ENCODE measurements around the gene KTI12. TPM values are rescaled to one million over a fixed set of nuclear protein-coding genes. Genes with fewer than 3 reads are reported as not detected.
"Not testable (repeated sequence)": the region's sequence is repeated elsewhere in the genome, so short reads cannot be mapped to it uniquely, and the experiment has no call there.

The KTI12 gene
- total RNA-seq, 1 experiment from 2014 or later: 17.1 TPM

DNA sequence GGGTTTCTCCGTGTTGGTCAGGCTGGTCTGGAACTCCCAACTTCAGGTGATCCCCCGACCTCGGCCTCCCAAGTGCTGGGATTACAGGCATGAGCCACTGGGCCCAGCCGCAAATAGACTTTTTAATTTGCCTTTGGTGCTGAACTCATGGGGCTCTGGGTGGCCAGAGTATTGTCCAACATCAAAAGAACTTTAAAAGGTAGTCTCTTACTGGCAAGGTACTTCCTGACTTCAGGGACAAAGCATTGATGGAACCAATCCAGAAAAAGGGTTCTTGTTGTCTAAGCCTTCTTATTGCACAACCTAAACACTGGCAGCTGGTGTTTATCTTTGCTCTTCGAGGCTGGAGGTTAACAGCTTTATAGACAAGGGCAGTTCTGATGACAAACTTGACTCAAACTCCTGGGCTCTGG is 3.8 kb upstream of the KTI12 start:
- POLR2A ChIA-PET (ENCODE audit: low non-redundant PET): no interaction called here

DNA sequence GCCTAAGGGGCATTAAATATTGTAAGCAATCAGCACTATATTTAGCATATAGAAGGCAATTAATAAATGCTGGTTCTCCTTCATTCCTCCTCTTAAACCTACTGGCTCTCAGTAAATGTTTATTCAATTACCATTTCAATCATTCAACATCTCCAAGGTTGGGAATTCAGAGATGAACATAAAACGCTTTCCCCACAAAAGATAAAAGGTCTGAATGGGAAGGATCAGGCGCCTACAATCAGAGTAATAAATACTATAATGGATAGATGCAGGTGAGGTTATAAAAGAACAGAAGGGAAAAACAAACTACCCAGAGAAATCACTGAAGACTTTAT is 407 bp upstream of the KTI12 start:
- ChIA-PET POLR2A (ENCODE audit: low non-redundant PET) (no interaction called here), CTCF (no interaction called here)
- TF ChIP-seq, protein P1, sequence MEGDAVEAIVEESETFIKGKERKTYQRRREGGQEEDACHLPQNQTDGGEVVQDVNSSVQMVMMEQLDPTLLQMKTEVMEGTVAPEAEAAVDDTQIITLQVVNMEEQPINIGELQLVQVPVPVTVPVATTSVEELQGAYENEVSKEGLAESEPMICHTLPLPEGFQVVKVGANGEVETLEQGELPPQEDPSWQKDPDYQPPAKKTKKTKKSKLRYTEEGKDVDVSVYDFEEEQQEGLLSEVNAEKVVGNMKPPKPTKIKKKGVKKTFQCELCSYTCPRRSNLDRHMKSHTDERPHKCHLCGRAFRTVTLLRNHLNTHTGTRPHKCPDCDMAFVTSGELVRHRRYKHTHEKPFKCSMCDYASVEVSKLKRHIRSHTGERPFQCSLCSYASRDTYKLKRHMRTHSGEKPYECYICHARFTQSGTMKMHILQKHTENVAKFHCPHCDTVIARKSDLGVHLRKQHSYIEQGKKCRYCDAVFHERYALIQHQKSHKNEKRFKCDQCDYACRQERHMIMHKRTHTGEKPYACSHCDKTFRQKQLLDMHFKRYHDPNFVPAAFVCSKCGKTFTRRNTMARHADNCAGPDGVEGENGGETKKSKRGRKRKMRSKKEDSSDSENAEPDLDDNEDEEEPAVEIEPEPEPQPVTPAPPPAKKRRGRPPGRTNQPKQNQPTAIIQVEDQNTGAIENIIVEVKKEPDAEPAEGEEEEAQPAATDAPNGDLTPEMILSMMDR (conservative IDR thresholded peaks at IDR 0.05; ENCODE audit: low read depth, low read length): no peak
- no peak for TF ChIP-seq EZH2 (IDR thresholded peaks at IDR 0.05; ENCODE audit: borderline replicate concordance, low read depth, low read length, poor library complexity, severe bottlenecking)
- no peak for DNase-seq (ENCODE audit: low spot score)
- peak overlapping the region; percentile 81 for H3K4me3 ChIP-seq (ENCODE audit: low read depth, low read length, poor library complexity, severe bottlenecking)
- peak overlapping the region; percentile 84 for H3K27ac ChIP-seq (ENCODE audit: low read depth, low read length, poor library complexity, severe bottlenecking)
- H3K36me3 ChIP-seq (ENCODE audit: insufficient read depth, low read length, poor library complexity, severe bottlenecking): peaks cover 9% of the 10 kb centered on the region
- no peaks in the 10 kb centered on the region for H3K27me3 ChIP-seq (replicated peaks; ENCODE audit: insufficient read depth, low read depth, low read length, poor library complexity)
- H3K9me3 ChIP-seq (ENCODE audit: low read depth, low read length, poor library complexity, severe bottlenecking): no peaks in the 10 kb centered on the region
- no TSS peak for BruUV-seq (replicated peaks)
- intact Hi-C loops (cut with micrococcal nuclease; ENCODE audit: unreplicated experiment): no loop called here
- H3K4me1 ChIP-seq (ENCODE audit: insufficient read depth, low read length, poor library complexity, severe bottlenecking): peaks cover 17% of the 10 kb centered on the region

More for the DNA sequence above, 3.8 kb upstream of the KTI12 start:
- no peak overlapping the region for H3K27ac ChIP-seq (ENCODE audit: low read depth, low read length, poor library complexity, severe bottlenecking)
- H3K4me1 ChIP-seq (ENCODE audit: insufficient read depth, low read length, poor library complexity, severe bottlenecking): peaks cover 9% of the 10 kb centered on the region
- no peak overlapping the region for H3K4me3 ChIP-seq (ENCODE audit: low read depth, low read length, poor library complexity, severe bottlenecking)
- CTCF ChIA-PET: no interaction called here
- no peaks in the 10 kb centered on the region for H3K9me3 ChIP-seq (ENCODE audit: low read depth, low read length, poor library complexity, severe bottlenecking)
- BruUV-seq (replicated peaks): no TSS peak
- TF ChIP-seq EZH2 (IDR thresholded peaks at IDR 0.05; ENCODE audit: borderline replicate concordance, low read depth, low read length, poor library complexity, severe bottlenecking): no peak
- H3K27me3 ChIP-seq (replicated peaks; ENCODE audit: insufficient read depth, low read depth, low read length, poor library complexity): no peaks in the 10 kb centered on the region
- intact Hi-C loops (cut with micrococcal nuclease; ENCODE audit: unreplicated experiment): no loop called here
- peaks cover 22% of the 10 kb centered on the region for H3K36me3 ChIP-seq (ENCODE audit: insufficient read depth, low read length, poor library complexity, severe bottlenecking)
- no peak for DNase-seq (ENCODE audit: low spot score)

DNA sequence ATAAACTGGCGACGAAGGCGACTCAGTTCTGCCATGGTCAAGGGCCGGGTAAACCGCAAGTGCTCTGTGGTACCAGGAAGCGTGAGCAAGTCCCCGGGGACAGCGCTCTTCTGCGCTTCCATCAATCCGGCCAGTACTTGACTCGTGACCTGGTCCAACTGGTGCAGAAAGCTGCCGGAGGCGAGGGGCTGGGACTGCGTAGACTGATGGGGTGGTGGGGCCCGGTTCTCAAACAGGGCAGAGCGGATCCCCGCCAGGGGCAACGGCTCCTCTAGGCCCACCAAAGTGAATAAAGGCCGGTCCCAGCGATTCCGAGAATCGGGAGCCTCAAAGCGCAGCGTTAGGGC is 852 bp downstream of the KTI12 start:
- no peaks in the 10 kb centered on the region for H3K27me3 ChIP-seq (replicated peaks; ENCODE audit: insufficient read depth, low read depth, low read length, poor library complexity)
- no peaks in the 10 kb centered on the region for H3K9me3 ChIP-seq (ENCODE audit: low read depth, low read length, poor library complexity, severe bottlenecking)
- H3K4me1 ChIP-seq (ENCODE audit: insufficient read depth, low read length, poor library complexity, severe bottlenecking): peaks cover 17% of the 10 kb centered on the region
- intact Hi-C loops (cut with micrococcal nuclease; ENCODE audit: unreplicated experiment): no loop called here
- TF ChIP-seq, protein P1 (conservative IDR thresholded peaks at IDR 0.05; ENCODE audit: low read depth, low read length): no peak
- TF ChIP-seq EZH2 (IDR thresholded peaks at IDR 0.05; ENCODE audit: borderline replicate concordance, low read depth, low read length, poor library complexity, severe bottlenecking): no peak
- no TSS peak for BruUV-seq (replicated peaks)
- no peaks in the 10 kb centered on the region for H3K36me3 ChIP-seq (ENCODE audit: insufficient read depth, low read length, poor library complexity, severe bottlenecking)
- ChIA-PET POLR2A (ENCODE audit: low non-redundant PET) (no interaction called here), CTCF (no interaction called here)
- DNase-seq (ENCODE audit: low spot score): peak; percentile 20
- H3K27ac ChIP-seq (ENCODE audit: low read depth, low read length, poor library complexity, severe bottlenecking): peak overlapping the region; percentile 84
- H3K4me3 ChIP-seq (ENCODE audit: low read depth, low read length, poor library complexity, severe bottlenecking): peak overlapping the region; percentile 81

DNA sequence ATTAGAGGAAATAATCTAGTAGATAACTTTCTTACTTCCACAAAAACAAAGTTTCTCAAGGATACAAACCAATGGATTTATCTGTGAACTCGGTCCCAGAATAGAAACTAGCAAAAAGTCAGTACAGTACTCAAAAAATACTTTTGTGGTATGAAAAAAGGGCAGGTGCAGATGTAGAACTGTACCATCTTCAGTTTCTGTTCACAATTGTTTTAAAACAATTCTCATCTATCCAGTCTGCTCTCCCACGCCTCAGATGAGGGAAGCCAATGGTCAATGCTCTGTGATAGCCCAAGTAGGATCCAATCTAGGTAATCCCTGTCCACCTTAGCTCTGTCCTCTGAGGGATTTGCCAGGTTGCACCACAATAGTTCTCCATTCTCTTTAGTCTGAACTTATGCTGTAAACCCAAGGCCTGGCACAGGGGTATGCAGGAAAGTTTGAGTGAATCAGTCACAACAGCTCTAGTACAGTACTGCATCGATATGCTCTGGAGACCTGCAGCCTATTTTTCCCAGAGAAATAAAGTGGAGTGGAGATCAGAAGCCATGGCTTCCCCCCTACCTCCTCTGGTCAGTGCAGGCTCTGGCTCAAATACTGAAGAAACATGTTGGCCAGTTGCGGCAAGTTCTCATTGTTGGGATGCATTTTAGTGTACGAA is 1.4 kb downstream of the KTI12 start:
- intact Hi-C loops (cut with micrococcal nuclease; ENCODE audit: unreplicated experiment): no loop called here
- Histone ChIP-seq H3K4me1 (ENCODE audit: insufficient read depth, low read length, poor library complexity, severe bottlenecking) (peaks cover 17% of the 10 kb centered on the region), H3K36me3 (ENCODE audit: insufficient read depth, low read length, poor library complexity, severe bottlenecking) (no peaks in the 10 kb centered on the region), H3K27ac (ENCODE audit: low read depth, low read length, poor library complexity, severe bottlenecking) (peak overlapping the region; percentile 84), H3K27me3 (replicated peaks; ENCODE audit: insufficient read depth, low read depth, low read length, poor library complexity) (no peaks in the 10 kb centered on the region), H3K9me3 (ENCODE audit: low read depth, low read length, poor library complexity, severe bottlenecking) (no peaks in the 10 kb centered on the region), H3K4me3 (ENCODE audit: low read depth, low read length, poor library complexity, severe bottlenecking) (peak overlapping the region; percentile 81)
- POLR2A ChIA-PET (ENCODE audit: low non-redundant PET): no interaction called here
- TF ChIP-seq, protein P1 (conservative IDR thresholded peaks at IDR 0.05; ENCODE audit: low read depth, low read length): no peak
- no peak for TF ChIP-seq EZH2 (IDR thresholded peaks at IDR 0.05; ENCODE audit: borderline replicate concordance, low read depth, low read length, poor library complexity, severe bottlenecking)
- CTCF ChIA-PET: no interaction called here
- DNase-seq (ENCODE audit: low spot score): no peak
- TSS peak; percentile 55 for BruUV-seq (replicated peaks)

DNA sequence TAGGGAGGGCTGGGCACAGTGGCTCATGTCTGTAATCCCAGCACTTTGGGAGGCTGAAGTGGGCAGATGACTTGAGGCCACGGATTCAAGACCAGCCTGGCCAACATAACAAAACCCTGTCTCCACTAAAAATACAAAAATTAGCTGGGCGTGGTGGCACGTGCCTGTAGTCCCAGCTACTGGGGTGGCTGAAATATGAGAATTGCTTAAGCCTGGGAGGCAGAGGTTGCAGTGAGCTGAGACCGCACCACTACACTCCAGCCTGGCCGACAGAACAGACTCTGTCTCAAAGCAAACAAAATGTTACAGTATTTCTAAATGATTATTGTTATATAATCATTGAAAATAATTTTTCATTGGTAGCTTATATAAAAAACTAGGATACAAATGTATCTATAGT is 4.8 kb downstream of the KTI12 start:
- H3K4me3 ChIP-seq (ENCODE audit: low read depth, low read length, poor library complexity, severe bottlenecking); H3K9me3 ChIP-seq (ENCODE audit: low read depth, low read length, poor library complexity, severe bottlenecking); POLR2A ChIA-PET (ENCODE audit: low non-redundant PET); DNase-seq (ENCODE audit: low spot score); H3K27ac ChIP-seq (ENCODE audit: low read depth, low read length, poor library complexity, severe bottlenecking); H3K27me3 ChIP-seq (replicated peaks; ENCODE audit: insufficient read depth, low read depth, low read length, poor library complexity); BruUV-seq (replicated peaks); CTCF ChIA-PET; intact Hi-C loops (cut with micrococcal nuclease; ENCODE audit: unreplicated experiment): not testable (repeated sequence)
- H3K4me1 ChIP-seq (ENCODE audit: insufficient read depth, low read length, poor library complexity, severe bottlenecking): peaks cover 13% of the 10 kb centered on the region
- H3K36me3 ChIP-seq (ENCODE audit: insufficient read depth, low read length, poor library complexity, severe bottlenecking): peaks cover 15% of the 10 kb centered on the region

All from A673 (cell line).